Skeletal muscle tissue (tissue), 4 donors: Measurements from ENCODE around the gene ABCA13. TPM values are rescaled to one million over a fixed set of nuclear protein-coding genes. Genes with fewer than 3 reads are reported as not detected.

Experiments used
- H3K27ac ChIP-seq: one replicate; pipeline ENCODE4 v1.7.0; 2013; ENCODE audit warnings: mild to moderate bottlenecking, low read depth, low read length, inconsistent platforms
- H3K27me3 ChIP-seq, 3 donors: one replicate each; pipeline ENCODE4 v1.7.0; 2013; ENCODE audit warnings: low read length in 3 of 3; ENCODE audit not compliant: control insufficient read depth in 3 of 3, insufficient read depth in 3 of 3
- H3K36me3 ChIP-seq, 3 donors: one replicate each; pipeline ENCODE4 v1.7.0; 2013; ENCODE audit warnings: low read length in 3 of 3; ENCODE audit not compliant: control insufficient read depth in 3 of 3, insufficient read depth in 3 of 3
- H3K4me1 ChIP-seq, 3 donors: one replicate each; pipeline ENCODE4 v1.7.0; 2013; ENCODE audit warnings: low read length in 3 of 3, mild to moderate bottlenecking in 3 of 3; ENCODE audit not compliant: control insufficient read depth in 3 of 3, insufficient read depth in 3 of 3
- H3K4me3 ChIP-seq, 3 donors: one replicate each; pipeline ENCODE4 v1.7.0; 2013; ENCODE audit warnings: low read length in 3 of 3
- H3K9ac ChIP-seq, 3 donors: one replicate each; pipeline ENCODE4 v1.7.0; 2013; ENCODE audit warnings: low read length in 3 of 3, mild to moderate bottlenecking in 3 of 3, moderate library complexity in 2 of 3, low read depth in 1 of 3
- H3K9me3 ChIP-seq, 3 donors: one replicate each; pipeline ENCODE4 v1.7.0; 2013; ENCODE audit warnings: low read length in 3 of 3; ENCODE audit not compliant: control insufficient read depth in 3 of 3
- total RNA-seq: library from RNA; depleted of rRNA; stranded (reverse); fragments of >200 nt; gene quantifications from one replicate; pipeline ENCODE4 v1.2.3, GENCODE V29; 2014
- donor health status: Osteomylitis.

Gene ABCA13
- total RNA-seq, 1 donor from 2014 or later = 0.52 TPM

- no peak overlapping the region for H3K27ac ChIP-seq
- no peaks in the 10 kb centered on the region for H3K36me3 ChIP-seq
- H3K4me3 ChIP-seq = no peak overlapping the region
- H3K9ac ChIP-seq = no peak overlapping the region
- no peaks in the 10 kb centered on the region for H3K4me1 ChIP-seq
- no peaks in the 10 kb centered on the region for H3K27me3 ChIP-seq
- H3K9me3 ChIP-seq = no peaks in the 10 kb centered on the region
Observed at GRCh38 chr7:48471196-48471595, 299.9 kb downstream of the ABCA13 start.

GRCh38 chr7:48472640-48473039, 301.4 kb downstream of the ABCA13 start:
- Histone ChIP-seq H3K9me3 (no peaks in the 10 kb centered on the region), H3K4me1 (no peaks in the 10 kb centered on the region), H3K27ac (no peak overlapping the region), H3K27me3 (no peaks in the 10 kb centered on the region), H3K9ac (no peak overlapping the region), H3K4me3 (no peak overlapping the region), H3K36me3 (no peaks in the 10 kb centered on the region)

- no peaks in the 10 kb centered on the region for H3K36me3 ChIP-seq
- no peak overlapping the region for H3K4me3 ChIP-seq
- H3K27ac ChIP-seq = no peak overlapping the region
- H3K4me1 ChIP-seq = no peaks in the 10 kb centered on the region
- no peaks in the 10 kb centered on the region for H3K27me3 ChIP-seq
- no peak overlapping the region for H3K9ac ChIP-seq
- H3K9me3 ChIP-seq = no peaks in the 10 kb centered on the region
Observed at GRCh38 chr7:48473205-48473865, 302.1 kb downstream of the ABCA13 start.

- H3K4me3 ChIP-seq = no peak overlapping the region
- H3K9ac ChIP-seq = no peak overlapping the region
- no peaks in the 10 kb centered on the region for H3K27me3 ChIP-seq
- peaks cover 0 to 2% (median 0%) of the 10 kb centered on the region in 3 donors for H3K9me3 ChIP-seq
- H3K36me3 ChIP-seq = no peaks in the 10 kb centered on the region
- no peaks in the 10 kb centered on the region for H3K4me1 ChIP-seq
- H3K27ac ChIP-seq = no peak overlapping the region
Observed at GRCh38 chr7:48481235-48481634, 310.0 kb downstream of the ABCA13 start.

GRCh38 chr7:48497521-48497920, 326.3 kb downstream of the ABCA13 start:
- no peak overlapping the region for H3K27ac ChIP-seq
- H3K36me3 ChIP-seq = no peaks in the 10 kb centered on the region
- H3K9ac ChIP-seq = no peak overlapping the region
- H3K4me3 ChIP-seq = no peak overlapping the region
- no peaks in the 10 kb centered on the region for H3K9me3 ChIP-seq
- H3K27me3 ChIP-seq = no peaks in the 10 kb centered on the region
- H3K4me1 ChIP-seq = no peaks in the 10 kb centered on the region

- H3K4me3 ChIP-seq = no peak overlapping the region
- H3K9me3 ChIP-seq = no peaks in the 10 kb centered on the region
- no peak overlapping the region for H3K9ac ChIP-seq
- no peaks in the 10 kb centered on the region for H3K36me3 ChIP-seq
- H3K27me3 ChIP-seq = no peaks in the 10 kb centered on the region
- H3K27ac ChIP-seq = no peak overlapping the region
- H3K4me1 ChIP-seq = no peaks in the 10 kb centered on the region
Observed at GRCh38 chr7:48502021-48502420, 330.8 kb downstream of the ABCA13 start.

GRCh38 chr7:48505051-48505450, 333.8 kb downstream of the ABCA13 start:
- Histone ChIP-seq H3K4me3 (no peak overlapping the region), H3K4me1 (no peaks in the 10 kb centered on the region), H3K27me3 (peaks cover 0 to under 1% (median 0%) of the 10 kb centered on the region in 3 donors), H3K36me3 (no peaks in the 10 kb centered on the region), H3K9me3 (no peaks in the 10 kb centered on the region), H3K27ac (no peak overlapping the region), H3K9ac (no peak overlapping the region)

GRCh38 chr7:48505466-48505865, 334.2 kb downstream of the ABCA13 start:
- H3K4me3 ChIP-seq = no peak overlapping the region
- H3K9me3 ChIP-seq = no peaks in the 10 kb centered on the region
- peaks cover 0 to 3% (median 0%) of the 10 kb centered on the region in 3 donors for H3K27me3 ChIP-seq
- no peak overlapping the region for H3K9ac ChIP-seq
- no peaks in the 10 kb centered on the region for H3K4me1 ChIP-seq
- no peak overlapping the region for H3K27ac ChIP-seq
- no peaks in the 10 kb centered on the region for H3K36me3 ChIP-seq

GRCh38 chr7:48506569-48506968, 335.3 kb downstream of the ABCA13 start:
- peaks cover 0 to 3% (median 0%) of the 10 kb centered on the region in 3 donors for H3K27me3 ChIP-seq
- H3K27ac ChIP-seq = no peak overlapping the region
- no peaks in the 10 kb centered on the region for H3K4me1 ChIP-seq
- H3K9me3 ChIP-seq = no peaks in the 10 kb centered on the region
- H3K9ac ChIP-seq = no peak overlapping the region
- H3K4me3 ChIP-seq = no peak overlapping the region
- H3K36me3 ChIP-seq = no peaks in the 10 kb centered on the region

GRCh38 chr7:48511080-48511479, 339.8 kb downstream of the ABCA13 start:
- Histone ChIP-seq H3K9me3 (no peaks in the 10 kb centered on the region), H3K36me3 (no peaks in the 10 kb centered on the region), H3K27ac (no peak overlapping the region), H3K9ac (no peak overlapping the region), H3K27me3 (peaks cover 0 to 5% (median 0%) of the 10 kb centered on the region in 3 donors), H3K4me1 (no peaks in the 10 kb centered on the region), H3K4me3 (no peak overlapping the region)
